Measurements from ENCODE around the gene TMEM151B. TPM values are rescaled to one million over a fixed set of nuclear protein-coding genes. Genes with fewer than 3 reads are reported as not detected.

The TMEM151B gene
- total and polyA plus RNA-seq, 2 of the 13 experiments (the other 11 are each of a cell fraction or from before 2014, with no cell fraction given), result not detected

GRCh38 chr6:44234101-44235025, 35.9 kb upstream of the TMEM151B start (continued):
- TF ChIP-seq NKX3-1 (CRISPR knock-in tag; IDR thresholded peaks at IDR 0.05) (no peak), E2F1 (CRISPR knock-in tag; IDR thresholded peaks at IDR 0.05) (no peak), SOX6 (IDR thresholded peaks at IDR 0.05) (no peak), SOX6 (CRISPR knock-in tag; IDR thresholded peaks at IDR 0.05) (peak; percentile 53; the same call in 1 of the 2 replicates), ZNF619 (CRISPR knock-in tag; IDR thresholded peaks at IDR 0.05) (peak; percentile 83; the same call in 1 of the 2 replicates), CTCF (CRISPR knock-in tag; IDR thresholded peaks at IDR 0.05) (peak; percentile 98), FOXJ3 (CRISPR knock-in tag; IDR thresholded peaks at IDR 0.05; ENCODE audit: borderline replicate concordance) (no peak), SNAPC4 (CRISPR knock-in tag; IDR thresholded peaks at IDR 0.05) (no peak), ZNF263 (CRISPR knock-in tag; IDR thresholded peaks at IDR 0.05) (peak; percentile 97), SP1 (IDR thresholded peaks at IDR 0.05) (no peak), SP1 (CRISPR knock-in tag; IDR thresholded peaks at IDR 0.05) (peak; percentile 29; the same call in 1 of the 2 replicates), ATF2 (CRISPR knock-in tag; IDR thresholded peaks at IDR 0.05) (peak; percentile 59; the same call in 1 of the 2 replicates), TGIF2 (CRISPR knock-in tag; IDR thresholded peaks at IDR 0.05) (0 out of 2 replicates have a peak, but pooled peaks have one; percentile 57), ZBTB33 (CRISPR knock-in tag; IDR thresholded peaks at IDR 0.05) (peak; percentile 60), GABPB1 (CRISPR knock-in tag; IDR thresholded peaks at IDR 0.05) (peak; percentile 42; the same call in 1 of the 2 replicates), CHD2 (IDR thresholded peaks at IDR 0.05; ENCODE audit: low read depth, low read length) (peak; percentile 14; the same call in 1 of the 2 replicates), SATB2 (CRISPR knock-in tag; IDR thresholded peaks at IDR 0.05) (no peak), ZBTB38 (CRISPR knock-in tag; IDR thresholded peaks at IDR 0.05) (peak; percentile 54)

Data from HepG2 (cell line).